GM12864 (cell line): ENCODE data around the gene SLC24A3.

Experiments
- DNase-seq: peaks from one replicate; pipeline ENCODE4 v3.0.0-alpha.2; 2011; ENCODE audit warnings: low read depth
- H3K4me3 ChIP-seq: 2 replicates; pipeline ENCODE4 v1.5.1; 2011; ENCODE audit warnings: mild to moderate bottlenecking, low read depth, low read length, control low read depth
- CTCF ChIP-seq: IDR thresholded peaks from 2 replicates; pipeline ENCODE4 v1.5.1; 2011; ENCODE audit warnings: low read depth, mild to moderate bottlenecking, moderate library complexity, low read length, control low read depth, inconsistent platforms; ENCODE audit errors: missing control alignments

SLC24A3 gene

GRCh38 chr20:19482726-19483125 is 270.3 kb downstream of the SLC24A3 start:
- no peak for DNase-seq
- no peak for TF ChIP-seq CTCF
- no peak overlapping the region for H3K4me3 ChIP-seq

- no peak for TF ChIP-seq CTCF
- no peak for DNase-seq
- H3K4me3 ChIP-seq = no peak overlapping the region
Measured at GRCh38 chr20:19483309-19483708, 270.9 kb downstream of the SLC24A3 start.

- no peak for DNase-seq
- no peak for TF ChIP-seq CTCF
- H3K4me3 ChIP-seq = no peak overlapping the region
Measured at GRCh38 chr20:19486446-19486845, 274.0 kb downstream of the SLC24A3 start.

GRCh38 chr20:19487420-19487819 is 275.0 kb downstream of the SLC24A3 start:
- no peak overlapping the region for H3K4me3 ChIP-seq
- DNase-seq = no peak
- TF ChIP-seq CTCF = no peak

GRCh38 chr20:19491241-19491640 is 278.8 kb downstream of the SLC24A3 start:
- no peak overlapping the region for H3K4me3 ChIP-seq
- DNase-seq = no peak
- no peak for TF ChIP-seq CTCF

- no peak for DNase-seq
- no peak for TF ChIP-seq CTCF
Measured at GRCh38 chr20:19492116-19492515, 279.7 kb downstream of the SLC24A3 start.

GRCh38 chr20:19492687-19493336 is 280.4 kb downstream of the SLC24A3 start:
- H3K4me3 ChIP-seq = no peak overlapping the region
- DNase-seq = no peak
- TF ChIP-seq CTCF = no peak

More at GRCh38 chr20:19492116-19492515, 279.7 kb downstream of the SLC24A3 start:
- H3K4me3 ChIP-seq = no peak overlapping the region
